ENCODE measurements around the gene RAB3B. TPM values are rescaled to one million over a fixed set of nuclear protein-coding genes. Genes with fewer than 3 reads are reported as not detected.
A peak's percentile ranks its signal among the peaks of the same experiment; 100 is the strongest.

Gene RAB3B
- total and polyA plus RNA-seq, 8 donors = 0.69 to 5.7 (median 1.6) TPM

DNA sequence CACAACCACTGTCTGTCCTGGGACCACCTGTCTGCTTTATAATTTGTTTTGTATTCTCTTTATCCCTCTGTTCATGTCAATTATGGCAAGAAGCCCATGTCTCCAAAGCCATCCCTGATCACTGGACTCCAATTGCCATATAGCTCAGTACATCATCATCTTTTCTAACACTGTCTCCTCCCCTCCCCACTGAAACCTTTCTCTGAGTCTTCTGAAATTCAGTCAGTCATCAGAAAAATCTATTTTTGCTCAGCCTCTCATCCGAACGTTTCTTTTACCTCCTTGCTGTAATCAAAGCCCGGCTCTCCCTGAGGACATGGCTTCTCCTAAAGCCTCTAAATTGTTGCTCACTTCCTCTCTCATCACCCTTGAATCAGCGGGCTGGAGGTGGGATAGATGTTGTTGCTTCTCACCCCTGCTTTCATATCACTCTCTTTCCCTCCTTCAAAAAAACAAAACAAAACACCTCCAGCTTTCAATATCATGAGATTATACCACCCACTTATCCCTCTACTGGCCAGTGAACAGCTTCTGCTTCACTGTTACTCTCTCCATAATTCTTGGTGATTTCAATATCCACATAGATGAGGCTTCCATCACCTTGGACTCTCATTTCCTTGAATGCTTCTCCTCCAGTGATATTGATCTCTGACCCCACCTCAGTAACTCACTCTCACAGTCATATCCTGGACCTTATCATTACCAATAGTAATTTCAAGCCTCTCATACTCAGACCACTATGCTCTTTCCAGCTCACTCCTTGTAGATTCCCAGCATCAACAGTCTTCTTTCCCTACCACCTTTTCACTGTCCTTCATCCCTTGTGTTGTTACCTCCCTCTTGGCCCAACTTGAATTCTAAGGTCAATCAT lies 27.8 kb downstream of the RAB3B start:
- intact Hi-C loops (cut with DNase I) = no loop called here
- H3K9me3 ChIP-seq = no peaks in the 10 kb centered on the region
- TF ChIP-seq, protein P1, sequence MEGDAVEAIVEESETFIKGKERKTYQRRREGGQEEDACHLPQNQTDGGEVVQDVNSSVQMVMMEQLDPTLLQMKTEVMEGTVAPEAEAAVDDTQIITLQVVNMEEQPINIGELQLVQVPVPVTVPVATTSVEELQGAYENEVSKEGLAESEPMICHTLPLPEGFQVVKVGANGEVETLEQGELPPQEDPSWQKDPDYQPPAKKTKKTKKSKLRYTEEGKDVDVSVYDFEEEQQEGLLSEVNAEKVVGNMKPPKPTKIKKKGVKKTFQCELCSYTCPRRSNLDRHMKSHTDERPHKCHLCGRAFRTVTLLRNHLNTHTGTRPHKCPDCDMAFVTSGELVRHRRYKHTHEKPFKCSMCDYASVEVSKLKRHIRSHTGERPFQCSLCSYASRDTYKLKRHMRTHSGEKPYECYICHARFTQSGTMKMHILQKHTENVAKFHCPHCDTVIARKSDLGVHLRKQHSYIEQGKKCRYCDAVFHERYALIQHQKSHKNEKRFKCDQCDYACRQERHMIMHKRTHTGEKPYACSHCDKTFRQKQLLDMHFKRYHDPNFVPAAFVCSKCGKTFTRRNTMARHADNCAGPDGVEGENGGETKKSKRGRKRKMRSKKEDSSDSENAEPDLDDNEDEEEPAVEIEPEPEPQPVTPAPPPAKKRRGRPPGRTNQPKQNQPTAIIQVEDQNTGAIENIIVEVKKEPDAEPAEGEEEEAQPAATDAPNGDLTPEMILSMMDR (IDR thresholded peaks at IDR 0.05) = no peak
- H3K4me1 ChIP-seq = no peaks in the 10 kb centered on the region
- H3K27ac ChIP-seq = no peak overlapping the region
- whole genome bisulfite sequencing, 2 donors = 55 to 72% methylated on average over 4 of the region's 4 CpGs
- DNase-seq (no peak), ATAC-seq (no peak), FAIRE-seq (no peak)
- H3K4me3 ChIP-seq = no peak overlapping the region
- no peaks in the 10 kb centered on the region for H3K27me3 ChIP-seq
- no peaks in the 10 kb centered on the region for H3K36me3 ChIP-seq

DNA sequence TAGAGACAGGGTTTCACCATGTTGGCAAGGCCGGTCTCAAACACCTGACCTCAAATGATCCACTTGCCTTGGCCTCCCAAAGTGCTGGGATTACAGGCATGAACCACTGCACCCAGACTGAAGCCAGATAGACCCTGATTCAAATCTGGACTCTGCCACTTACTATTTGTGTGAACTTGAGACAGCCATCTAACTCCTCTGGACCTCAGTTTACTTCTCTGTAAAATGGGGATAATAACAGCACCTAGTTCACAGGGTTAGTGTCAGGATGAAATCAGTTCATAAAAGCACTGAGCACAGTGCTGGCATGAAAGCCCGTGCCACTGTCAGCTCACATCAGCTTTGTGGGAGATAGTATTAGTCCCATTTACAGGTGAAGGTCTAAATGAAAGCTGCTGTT lies 28.5 kb downstream of the RAB3B start:
- DNase-seq = no peak
- H3K27ac ChIP-seq = no peak overlapping the region
- H3K4me1 ChIP-seq = no peaks in the 10 kb centered on the region
- TF ChIP-seq, protein P1 (IDR thresholded peaks at IDR 0.05) = no peak
- no peaks in the 10 kb centered on the region for H3K36me3 ChIP-seq
- intact Hi-C loops (cut with DNase I) = no loop called here
- H3K27me3 ChIP-seq = no peaks in the 10 kb centered on the region
- no peak overlapping the region for H3K4me3 ChIP-seq
- H3K9me3 ChIP-seq = no peaks in the 10 kb centered on the region
- ATAC-seq = no peak
- no peak for FAIRE-seq
- WGBS, 2 donors = 77 to 85% methylated on average over 2 of the region's 2 CpGs

DNA sequence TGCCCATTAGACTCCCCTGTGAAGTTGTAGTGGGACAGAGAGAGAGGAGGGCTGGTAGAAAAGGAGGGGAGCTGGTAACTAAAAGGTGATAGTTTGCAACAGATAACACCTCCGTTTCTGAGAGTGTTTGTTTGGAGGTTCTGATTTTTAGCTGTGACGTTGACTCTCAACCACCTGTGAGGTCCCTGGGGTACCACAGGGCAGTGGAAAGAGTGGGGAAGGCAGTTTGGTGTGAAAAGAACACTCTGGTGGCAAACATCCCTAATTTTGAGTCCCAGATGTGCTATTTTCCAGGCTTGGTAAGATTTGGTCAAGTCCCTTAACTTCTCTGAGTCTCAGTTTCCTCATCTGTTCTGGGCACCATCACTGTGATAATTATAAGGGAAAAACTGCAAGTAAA lies 29.3 kb downstream of the RAB3B start:
- TF ChIP-seq, protein P1 (IDR thresholded peaks at IDR 0.05) = no peak
- Histone ChIP-seq H3K36me3 (no peaks in the 10 kb centered on the region), H3K27me3 (no peaks in the 10 kb centered on the region), H3K4me1 (no peaks in the 10 kb centered on the region), H3K4me3 (no peak overlapping the region), H3K27ac (no peak overlapping the region), H3K9me3 (no peaks in the 10 kb centered on the region)
- DNase-seq (no peak), ATAC-seq (no peak), FAIRE-seq (no peak)
- intact Hi-C loops (cut with DNase I) = no loop called here
- 33 to 36% methylated on average over 2 of the region's 2 CpGs for WGBS, 2 donors

DNA sequence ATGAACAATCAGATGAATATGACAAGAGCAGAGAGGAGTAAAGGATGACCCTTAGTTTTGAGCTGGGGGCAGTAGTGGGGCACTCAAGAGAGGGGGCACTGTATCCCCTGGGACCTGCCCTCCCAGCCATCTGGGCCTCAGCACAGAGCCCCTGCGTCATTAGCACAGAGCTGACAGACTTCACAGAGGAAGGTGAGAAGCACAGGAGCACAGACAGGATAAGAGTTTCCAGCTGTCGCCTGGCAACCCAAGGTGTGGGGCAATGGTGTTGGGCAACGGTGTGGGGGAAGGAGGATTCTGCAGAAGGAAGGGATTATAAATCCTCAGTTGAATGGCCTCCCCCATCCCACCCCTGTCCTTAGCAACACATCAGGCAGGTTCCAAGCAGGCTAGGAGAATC lies 30.2 kb downstream of the RAB3B start:
- H3K4me1 ChIP-seq = no peaks in the 10 kb centered on the region
- no peaks in the 10 kb centered on the region for H3K36me3 ChIP-seq
- no peaks in the 10 kb centered on the region for H3K27me3 ChIP-seq
- ATAC-seq (peak in 3 of 4 donors; percentile 35 to 86 (median 84)), DNase-seq (peak in 1 of 6 donors; percentile 17), FAIRE-seq (no peak)
- 43 to 59% methylated on average over 3 of the region's 3 CpGs for WGBS, 2 donors
- intact Hi-C loops (cut with DNase I) = no loop called here
- H3K27ac ChIP-seq = no peak overlapping the region
- no peak overlapping the region for H3K4me3 ChIP-seq
- TF ChIP-seq, protein P1 (IDR thresholded peaks at IDR 0.05) = no peak
- H3K9me3 ChIP-seq = no peaks in the 10 kb centered on the region

DNA sequence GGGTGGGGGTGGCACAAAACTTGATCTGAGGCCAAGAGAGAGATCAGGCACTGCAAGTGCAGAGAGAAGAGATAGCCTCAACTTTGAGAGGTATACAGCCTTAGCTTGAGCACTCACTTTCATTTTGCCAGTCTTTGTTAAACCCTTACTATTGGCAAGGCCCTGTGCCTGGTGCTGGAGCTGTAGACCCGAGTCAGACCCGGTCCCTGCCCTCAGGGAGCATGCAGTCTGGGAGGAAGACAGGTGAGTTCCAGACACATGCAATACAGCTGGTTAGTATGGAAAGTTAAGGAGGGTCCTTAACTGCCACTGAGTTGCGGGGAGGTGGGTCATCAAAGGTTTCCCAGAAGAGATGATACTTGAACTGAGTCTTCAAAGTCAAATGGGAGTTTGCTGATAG lies 31.7 kb downstream of the RAB3B start:
- TF ChIP-seq, protein P1 (IDR thresholded peaks at IDR 0.05) = no peak
- no peak for FAIRE-seq

More for the DNA sequence above, 31.7 kb downstream of the RAB3B start:
- no peaks in the 10 kb centered on the region for H3K4me1 ChIP-seq
- H3K36me3 ChIP-seq = no peaks in the 10 kb centered on the region
- intact Hi-C loops (cut with DNase I) = no loop called here
- ATAC-seq = no peak
- no peak for DNase-seq
- no peak overlapping the region for H3K4me3 ChIP-seq
- H3K27ac ChIP-seq = no peak overlapping the region
- 91% methylated on average over 3 of the region's 3 CpGs for WGBS, 2 donors
- H3K9me3 ChIP-seq = no peaks in the 10 kb centered on the region
- H3K27me3 ChIP-seq = no peaks in the 10 kb centered on the region
